ENCODE data around the gene CREB5.

GRCh38 chr7:28418311-28418710 lies 6.0 kb downstream of the CREB5 start:
- no peak for TF ChIP-seq POLR2A (IDR thresholded peaks at IDR 0.05)
- TF ChIP-seq CTCF (IDR thresholded peaks at IDR 0.05), result no peak
